Activated T-helper 2 cell treated with anti-CD3 and anti-CD28 coated beads, Interferon-gamma antibody, Interleukin-2, Interleukin-4, amounts not matched to agents 10 μg/mL and 5 μg/mL and 100 μg/mL, durations not matched to agents 14 hours and 24 hours and 36 hours (primary cell): ENCODE measurements around the gene LRRC56. TPM values are rescaled to one million over a fixed set of nuclear protein-coding genes. Genes with fewer than 3 reads are reported as not detected.

Source experiments
- DNase-seq: peaks from one replicate; pipeline ENCODE4 v3.0.0; 2021; ENCODE audit warnings: low spot score
- H3K27ac Mint-ChIP-seq: one replicate; pipeline ENCODE4 v1.8.0; 2021; ENCODE audit warnings: mixed read lengths
- H3K27me3 Mint-ChIP-seq: one replicate; pipeline ENCODE4 v1.8.0; 2021; ENCODE audit warnings: low read depth, mixed read lengths
- H3K36me3 Mint-ChIP-seq: one replicate; pipeline ENCODE4 v1.8.0; 2021; ENCODE audit warnings: low read depth, mixed read lengths
- H3K4me1 Mint-ChIP-seq: one replicate; pipeline ENCODE4 v1.8.0; 2021; ENCODE audit warnings: low read depth, mixed read lengths
- H3K4me3 Mint-ChIP-seq: one replicate; pipeline ENCODE4 v1.8.0; 2021; ENCODE audit warnings: low read depth, mild to moderate bottlenecking, moderate library complexity, mixed read lengths
- H3K9me3 Mint-ChIP-seq: one replicate; pipeline ENCODE4 v1.8.0; 2021; ENCODE audit warnings: mixed read lengths
- intact Hi-C: fragments of 100-400 bp; cut with micrococcal nuclease; formaldehyde crosslinking; loops from one replicate; pipeline ENCODE4 v1.15.1; 2023
- total RNA-seq: library from RNA; stranded (reverse); gene quantifications from 2 replicates; pipeline ENCODE4 v1.2.3, GENCODE V29; 2022

LRRC56 gene
- 1.3 and 2.2 TPM in 2 replicates for total RNA-seq

GRCh38 chr11:536841-537621, at the start of gene LRRC56:
TSS of gene LRRC56 (plus strand) at chr11:537527. CDS start at chr11:540685, 3,158 bp downstream.
- peak within 1 kb of the TSS; percentile 89 for H3K4me3 Mint-ChIP-seq
- H3K27ac Mint-ChIP-seq = peak within 1 kb of the TSS; percentile 82
- peaks cover 4% of the 10 kb centered on the region for H3K36me3 Mint-ChIP-seq
- intact Hi-C loops = loop anchor here (2.0 to 5.0 kb wide), 2 partner anchors 18 to 185 kb away; no protein-coding TSS in a partner anchor
- H3K9me3 Mint-ChIP-seq = no peaks in the 10 kb centered on the region
- DNase-seq = peak; percentile 82
- no peaks in the 10 kb centered on the region for H3K27me3 Mint-ChIP-seq
- H3K4me1 Mint-ChIP-seq = peaks cover 2% of the 10 kb centered on the region

- no peak overlapping the region for H3K27ac Mint-ChIP-seq
- intact Hi-C loops = no loop called here
- H3K9me3 Mint-ChIP-seq = no peaks in the 10 kb centered on the region
- no peaks in the 10 kb centered on the region for H3K4me1 Mint-ChIP-seq
- no peaks in the 10 kb centered on the region for H3K27me3 Mint-ChIP-seq
- no peak for DNase-seq
- H3K36me3 Mint-ChIP-seq = no peaks in the 10 kb centered on the region
- no peak overlapping the region for H3K4me3 Mint-ChIP-seq
Observed at GRCh38 chr11:487571-488021, 49.7 kb upstream of the LRRC56 start.

DNA sequence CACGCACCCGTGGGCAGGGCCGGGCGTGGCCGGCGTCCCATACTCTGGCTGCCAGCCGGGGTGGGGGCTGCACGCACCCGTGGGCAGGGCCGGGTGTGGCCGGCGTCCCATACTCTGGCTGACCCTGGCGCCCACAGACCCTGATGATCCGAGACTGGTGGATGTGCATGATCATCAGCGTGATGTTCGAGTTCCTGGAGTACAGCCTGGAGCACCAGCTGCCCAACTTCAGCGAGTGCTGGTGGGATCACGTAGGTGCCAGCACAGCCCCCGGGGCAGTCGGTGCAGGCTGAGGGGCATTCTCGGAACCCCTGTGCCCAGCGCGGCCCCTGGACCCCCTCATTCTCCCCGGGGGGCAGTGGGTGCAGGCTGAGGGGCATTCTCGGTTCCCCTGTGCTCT, 49.3 kb upstream of the LRRC56 start:
- Mint-ChIP-seq H3K27me3 (no peaks in the 10 kb centered on the region), H3K4me3 (no peak overlapping the region), H3K36me3 (no peaks in the 10 kb centered on the region), H3K9me3 (no peaks in the 10 kb centered on the region), H3K4me1 (no peaks in the 10 kb centered on the region), H3K27ac (no peak overlapping the region)
- DNase-seq = no peak
- intact Hi-C loops = no loop called here

GRCh38 chr11:488579-488978, 48.7 kb upstream of the LRRC56 start:
- Mint-ChIP-seq H3K9me3 (no peaks in the 10 kb centered on the region), H3K27ac (no peak overlapping the region), H3K4me1 (no peaks in the 10 kb centered on the region), H3K36me3 (no peaks in the 10 kb centered on the region), H3K27me3 (no peaks in the 10 kb centered on the region), H3K4me3 (no peak overlapping the region)
- no peak for DNase-seq
- intact Hi-C loops = no loop called here

GRCh38 chr11:488992-489391, 48.3 kb upstream of the LRRC56 start:
- no peaks in the 10 kb centered on the region for H3K9me3 Mint-ChIP-seq
- H3K4me3 Mint-ChIP-seq = no peak overlapping the region
- no peak overlapping the region for H3K27ac Mint-ChIP-seq
- intact Hi-C loops = no loop called here
- H3K36me3 Mint-ChIP-seq = no peaks in the 10 kb centered on the region
- H3K4me1 Mint-ChIP-seq = no peaks in the 10 kb centered on the region
- H3K27me3 Mint-ChIP-seq = no peaks in the 10 kb centered on the region
- DNase-seq = no peak

GRCh38 chr11:489610-490185, 47.6 kb upstream of the LRRC56 start:
- H3K9me3 Mint-ChIP-seq = no peaks in the 10 kb centered on the region
- H3K4me3 Mint-ChIP-seq = no peak overlapping the region
- intact Hi-C loops = no loop called here
- DNase-seq = no peak
- H3K27me3 Mint-ChIP-seq = no peaks in the 10 kb centered on the region
- no peaks in the 10 kb centered on the region for H3K4me1 Mint-ChIP-seq
- no peaks in the 10 kb centered on the region for H3K36me3 Mint-ChIP-seq
- no peak overlapping the region for H3K27ac Mint-ChIP-seq

- DNase-seq = no peak
- H3K4me3 Mint-ChIP-seq = no peak overlapping the region
- H3K36me3 Mint-ChIP-seq = peaks cover 3% of the 10 kb centered on the region
- intact Hi-C loops = no loop called here
- no peaks in the 10 kb centered on the region for H3K27me3 Mint-ChIP-seq
- H3K4me1 Mint-ChIP-seq = no peaks in the 10 kb centered on the region
- no peaks in the 10 kb centered on the region for H3K9me3 Mint-ChIP-seq
- no peak overlapping the region for H3K27ac Mint-ChIP-seq
Observed at GRCh38 chr11:490186-490929, 47.0 kb upstream of the LRRC56 start.

- Mint-ChIP-seq H3K4me1 (no peaks in the 10 kb centered on the region), H3K4me3 (no peak overlapping the region), H3K36me3 (peaks cover 6% of the 10 kb centered on the region), H3K9me3 (no peaks in the 10 kb centered on the region), H3K27ac (no peak overlapping the region), H3K27me3 (no peaks in the 10 kb centered on the region)
- intact Hi-C loops = no loop called here
- no peak for DNase-seq
Observed at GRCh38 chr11:490930-491260, 46.4 kb upstream of the LRRC56 start.

DNA sequence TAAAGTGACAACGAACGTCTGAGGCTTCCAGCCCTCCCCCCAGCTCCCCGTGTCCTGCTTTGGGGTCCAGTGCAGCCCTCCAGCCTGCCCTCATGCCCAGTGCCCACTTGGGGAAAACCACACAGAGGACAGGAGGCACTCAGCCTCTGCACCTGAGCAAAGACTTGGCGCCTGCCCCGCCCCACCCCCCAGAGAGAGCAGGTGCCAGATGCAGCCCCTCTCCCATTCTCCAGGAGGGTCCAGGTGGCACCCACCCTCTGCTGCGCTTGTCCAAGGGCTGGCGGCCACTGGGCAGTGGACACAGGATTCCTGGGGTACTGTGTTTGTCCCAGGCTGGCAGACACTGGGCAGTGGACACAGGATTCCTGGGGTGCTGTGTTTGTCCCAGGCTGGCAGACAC, 46.0 kb upstream of the LRRC56 start:
- H3K36me3 Mint-ChIP-seq = peaks cover 8% of the 10 kb centered on the region

GRCh38 chr11:492427-493226, 44.7 kb upstream of the LRRC56 start:
- H3K27ac Mint-ChIP-seq = no peak overlapping the region
- DNase-seq = no peak
- H3K36me3 Mint-ChIP-seq = peaks cover 21% of the 10 kb centered on the region
- H3K27me3 Mint-ChIP-seq = no peaks in the 10 kb centered on the region
- H3K9me3 Mint-ChIP-seq = no peaks in the 10 kb centered on the region
- H3K4me1 Mint-ChIP-seq = peaks cover 2% of the 10 kb centered on the region
- intact Hi-C loops = no loop called here
- H3K4me3 Mint-ChIP-seq = no peak overlapping the region

More for the DNA sequence above, 46.0 kb upstream of the LRRC56 start:
- Mint-ChIP-seq H3K4me1 (no peaks in the 10 kb centered on the region), H3K27me3 (no peaks in the 10 kb centered on the region), H3K27ac (no peak overlapping the region), H3K4me3 (no peak overlapping the region), H3K9me3 (no peaks in the 10 kb centered on the region)
- no peak for DNase-seq
- intact Hi-C loops = no loop called here

- intact Hi-C loops = no loop called here
- no peaks in the 10 kb centered on the region for H3K27me3 Mint-ChIP-seq
- H3K4me1 Mint-ChIP-seq = peaks cover 3% of the 10 kb centered on the region
- H3K4me3 Mint-ChIP-seq = no peak overlapping the region
- no peak for DNase-seq
- H3K9me3 Mint-ChIP-seq = no peaks in the 10 kb centered on the region
- peaks cover 37% of the 10 kb centered on the region for H3K36me3 Mint-ChIP-seq
- no peak overlapping the region for H3K27ac Mint-ChIP-seq
Observed at GRCh38 chr11:494761-495536, 42.4 kb upstream of the LRRC56 start.

- Mint-ChIP-seq H3K4me1 (peaks cover 3% of the 10 kb centered on the region), H3K27ac (no peak overlapping the region)
Observed at GRCh38 chr11:495537-495931, 41.8 kb upstream of the LRRC56 start.

More at GRCh38 chr11:495537-495931, 41.8 kb upstream of the LRRC56 start:
- H3K4me3 Mint-ChIP-seq = no peak overlapping the region
- intact Hi-C loops = no loop called here
- DNase-seq = no peak
- no peaks in the 10 kb centered on the region for H3K27me3 Mint-ChIP-seq
- no peaks in the 10 kb centered on the region for H3K9me3 Mint-ChIP-seq
- H3K36me3 Mint-ChIP-seq = peaks cover 40% of the 10 kb centered on the region
